Karpas-422 (cell line): ENCODE measurements around the gene INPP5F. TPM values are rescaled to one million over a fixed set of nuclear protein-coding genes. Genes with fewer than 3 reads are reported as not detected.

Source experiments
- DNase-seq: peaks from one replicate; pipeline ENCODE4 v3.0.0-alpha.2; 2015
- H2AFZ ChIP-seq: fragments of 200-600 bp; sonication (generic); 2 replicates; pipeline ENCODE4 v1.6.1; 2014; ENCODE audit warnings: antibody characterized with exemption, low read length, mixed read lengths
- H3K27ac ChIP-seq: fragments of 200-600 bp; sonication (generic); 2 replicates; pipeline ENCODE4 v1.5.1; 2014; ENCODE audit warnings: mild to moderate bottlenecking, low read length, moderate library complexity
- H3K27me3 ChIP-seq: fragments of 200-600 bp; sonication (generic); 2 replicates; pipeline ENCODE4 v1.6.1; 2014; ENCODE audit warnings: low read length, mixed read lengths
- H3K36me3 ChIP-seq: fragments of 200-600 bp; sonication (generic); 2 replicates; pipeline ENCODE4 v1.6.1; 2014; ENCODE audit warnings: low read length, mixed read lengths; ENCODE audit not compliant: insufficient read depth
- H3K4me1 ChIP-seq: fragments of 200-600 bp; sonication (generic); 2 replicates; pipeline ENCODE4 v1.6.1; 2014; ENCODE audit warnings: mild to moderate bottlenecking, low read length, mixed read lengths
- H3K4me2 ChIP-seq: fragments of 200-600 bp; sonication (generic); 2 replicates; pipeline ENCODE4 v1.6.1; 2014; ENCODE audit warnings: low read length, low read depth, mild to moderate bottlenecking; ENCODE audit not compliant: poor library complexity, severe bottlenecking
- H3K4me3 ChIP-seq: fragments of 200-600 bp; sonication (generic); 2 replicates; pipeline ENCODE4 v1.5.1; 2014; ENCODE audit warnings: mild to moderate bottlenecking, antibody characterized with exemption, low read length, mixed read lengths
- H3K79me2 ChIP-seq: fragments of 200-600 bp; sonication (generic); 2 replicates; pipeline ENCODE4 v1.6.1; 2014; ENCODE audit warnings: mild to moderate bottlenecking, low read length, mixed read lengths
- H3K9ac ChIP-seq: fragments of 200-600 bp; sonication (generic); 2 replicates; pipeline ENCODE4 v1.6.0; 2014; ENCODE audit warnings: low read length
- H3K9me2 ChIP-seq: fragments of 200-600 bp; sonication (generic), shearing (Covaris generic); replicated peaks from 2 replicates; pipeline ENCODE4 v1.6.0; 2014; ENCODE audit warnings: mild to moderate bottlenecking, low read length, moderate library complexity; ENCODE audit not compliant: insufficient read depth
- H3K9me3 ChIP-seq: fragments of 300-700, 200-600 bp; sonication (generic); 2 replicates; pipeline ENCODE4 v1.6.1; 2014; ENCODE audit warnings: low read length, mixed read lengths
- H4K20me1 ChIP-seq: fragments of 200-600 bp; sonication (generic); 2 replicates; pipeline ENCODE4 v1.6.1; 2014; ENCODE audit warnings: mild to moderate bottlenecking, antibody characterized with exemption, low read length, low read depth; ENCODE audit not compliant: insufficient read depth
- total RNA-seq: library from RNA; depleted of rRNA; stranded (reverse); fragments of >200 nt; shearing (Covaris generic); gene quantifications from 2 replicates; pipeline ENCODE4 v1.2.3, GENCODE V29; 2014; ENCODE audit warnings: low replicate concordance

Gene INPP5F
- total RNA-seq, 1 experiment from 2014 or later, result 5.6 TPM

GRCh38 chr10:119713744-119714483, 11.9 kb upstream of the INPP5F start:
- Histone ChIP-seq H2AFZ (no peak overlapping the region), H3K9ac (no peak overlapping the region), H3K9me3 (no peaks in the 10 kb centered on the region), H3K4me2 (no peak overlapping the region), H3K4me1 (no peaks in the 10 kb centered on the region), H3K4me3 (no peak overlapping the region), H3K79me2 (no peaks in the 10 kb centered on the region), H3K27me3 (no peaks in the 10 kb centered on the region), H4K20me1 (no peaks in the 10 kb centered on the region), H3K36me3 (no peaks in the 10 kb centered on the region), H3K27ac (no peak overlapping the region), H3K9me2 (no peaks in the 10 kb centered on the region)
- DNase-seq, result no peak

DNA sequence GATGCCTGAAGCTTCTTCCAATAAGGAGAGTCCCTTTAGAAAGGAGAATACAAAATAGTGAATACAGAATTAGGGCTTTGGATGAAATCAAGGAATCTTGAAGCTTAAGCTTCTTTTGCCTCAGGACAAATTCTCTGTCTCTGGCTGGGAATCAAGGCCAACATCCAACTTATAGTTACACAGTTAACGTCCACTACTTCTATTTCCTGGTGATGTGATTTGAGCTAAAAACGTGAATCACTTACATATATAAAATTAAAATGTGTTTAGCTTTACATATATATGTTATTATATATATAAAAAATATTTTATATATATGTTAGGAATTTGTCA, 11.4 kb upstream of the INPP5F start:
- no peak overlapping the region for H3K4me3 ChIP-seq
- DNase-seq, result no peak
- H3K9me2 ChIP-seq, result no peaks in the 10 kb centered on the region
- no peaks in the 10 kb centered on the region for H3K4me1 ChIP-seq
- no peak overlapping the region for H3K9ac ChIP-seq
- no peaks in the 10 kb centered on the region for H3K27me3 ChIP-seq
- H3K9me3 ChIP-seq, result no peaks in the 10 kb centered on the region
- no peaks in the 10 kb centered on the region for H3K36me3 ChIP-seq
- H3K4me2 ChIP-seq, result no peak overlapping the region
- no peaks in the 10 kb centered on the region for H4K20me1 ChIP-seq
- H3K27ac ChIP-seq, result no peak overlapping the region
- H3K79me2 ChIP-seq, result no peaks in the 10 kb centered on the region
- H2AFZ ChIP-seq, result no peak overlapping the region

DNA sequence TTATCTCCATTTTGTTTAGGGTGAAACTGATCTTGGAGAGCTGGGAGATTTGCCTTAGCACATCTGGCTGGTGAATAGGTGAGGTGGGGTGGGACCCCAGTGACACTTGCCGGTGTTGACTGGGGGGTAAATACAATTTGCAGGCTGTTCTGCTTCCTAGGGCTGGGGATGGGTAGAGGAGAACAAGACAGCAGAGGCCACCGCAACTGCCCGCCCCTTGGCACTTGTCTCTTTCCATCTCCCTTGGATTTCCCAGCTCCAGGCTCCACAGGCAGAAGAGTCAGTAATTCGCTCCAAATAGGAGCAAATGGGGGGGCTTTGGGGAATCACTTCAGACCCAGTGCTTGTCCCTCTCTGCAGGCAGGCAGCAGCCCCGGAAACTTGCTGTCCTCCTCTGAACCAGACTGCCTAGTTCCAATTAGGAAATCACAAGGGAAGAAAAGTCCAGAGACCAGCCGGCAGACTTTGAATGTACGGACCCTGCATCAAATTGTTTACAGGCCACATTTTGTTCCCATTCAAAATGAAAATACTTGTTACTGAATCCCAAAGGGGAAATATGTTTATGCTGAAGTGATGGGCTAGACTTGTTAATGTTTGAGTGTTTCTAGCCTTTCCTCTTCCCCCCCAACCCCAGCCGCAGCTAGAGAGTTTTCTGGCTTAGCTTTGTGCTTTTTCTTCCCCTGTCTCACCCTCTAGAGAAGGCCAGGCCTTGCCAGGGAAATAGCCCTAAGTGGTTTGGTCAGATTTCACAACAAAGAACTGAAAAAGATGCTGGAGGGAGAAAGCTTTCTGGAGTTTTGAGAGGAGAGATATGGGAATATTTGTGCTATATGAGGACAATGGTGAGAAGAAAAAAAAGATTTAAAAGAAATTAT, 10.0 kb upstream of the INPP5F start:
- Histone ChIP-seq H3K4me3 (no peak overlapping the region), H2AFZ (no peak overlapping the region), H3K9me2 (no peaks in the 10 kb centered on the region), H3K4me1 (no peaks in the 10 kb centered on the region), H3K79me2 (no peaks in the 10 kb centered on the region), H3K36me3 (no peaks in the 10 kb centered on the region), H3K9me3 (no peaks in the 10 kb centered on the region), H4K20me1 (no peaks in the 10 kb centered on the region), H3K27ac (no peak overlapping the region), H3K9ac (no peak overlapping the region), H3K27me3 (no peaks in the 10 kb centered on the region), H3K4me2 (no peak overlapping the region)
- DNase-seq, result no peak

DNA sequence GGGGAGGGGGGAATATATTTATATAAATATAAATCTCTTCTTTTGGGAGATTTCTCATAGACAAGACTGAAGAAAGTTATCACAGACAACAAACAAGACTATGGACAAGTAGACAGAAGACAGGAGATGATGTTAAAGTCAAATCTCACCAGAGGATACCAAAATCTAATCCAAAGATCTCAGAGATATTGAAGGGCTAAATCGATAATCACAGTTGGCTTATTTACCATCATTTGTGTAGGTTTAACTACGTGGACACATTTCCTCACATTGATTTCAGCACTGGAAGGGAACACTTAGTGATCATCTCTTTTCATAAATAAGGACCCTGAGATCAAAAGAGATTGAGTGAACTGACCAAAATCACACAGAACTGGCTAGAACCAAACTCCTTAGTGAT, 2.7 kb upstream of the INPP5F start:
- Histone ChIP-seq H3K9me3 (no peaks in the 10 kb centered on the region), H3K4me1 (peaks cover 25% of the 10 kb centered on the region), H3K27me3 (no peaks in the 10 kb centered on the region), H3K4me3 (no peak overlapping the region), H3K9me2 (no peaks in the 10 kb centered on the region), H2AFZ (no peak overlapping the region), H3K4me2 (no peak overlapping the region), H3K9ac (no peak overlapping the region), H3K27ac (no peak overlapping the region), H3K79me2 (no peaks in the 10 kb centered on the region), H4K20me1 (no peaks in the 10 kb centered on the region), H3K36me3 (no peaks in the 10 kb centered on the region)
- no peak for DNase-seq

GRCh38 chr10:119723624-119724023, 2.2 kb upstream of the INPP5F start:
- no peak for DNase-seq
- Histone ChIP-seq H3K9me3 (no peaks in the 10 kb centered on the region), H4K20me1 (no peaks in the 10 kb centered on the region), H3K27me3 (no peaks in the 10 kb centered on the region), H3K4me1 (peaks cover 25% of the 10 kb centered on the region), H3K36me3 (no peaks in the 10 kb centered on the region), H3K4me3 (no peak overlapping the region), H3K79me2 (no peaks in the 10 kb centered on the region), H2AFZ (no peak overlapping the region), H3K9ac (no peak overlapping the region), H3K9me2 (no peaks in the 10 kb centered on the region), H3K27ac (no peak overlapping the region), H3K4me2 (no peak overlapping the region)

DNA sequence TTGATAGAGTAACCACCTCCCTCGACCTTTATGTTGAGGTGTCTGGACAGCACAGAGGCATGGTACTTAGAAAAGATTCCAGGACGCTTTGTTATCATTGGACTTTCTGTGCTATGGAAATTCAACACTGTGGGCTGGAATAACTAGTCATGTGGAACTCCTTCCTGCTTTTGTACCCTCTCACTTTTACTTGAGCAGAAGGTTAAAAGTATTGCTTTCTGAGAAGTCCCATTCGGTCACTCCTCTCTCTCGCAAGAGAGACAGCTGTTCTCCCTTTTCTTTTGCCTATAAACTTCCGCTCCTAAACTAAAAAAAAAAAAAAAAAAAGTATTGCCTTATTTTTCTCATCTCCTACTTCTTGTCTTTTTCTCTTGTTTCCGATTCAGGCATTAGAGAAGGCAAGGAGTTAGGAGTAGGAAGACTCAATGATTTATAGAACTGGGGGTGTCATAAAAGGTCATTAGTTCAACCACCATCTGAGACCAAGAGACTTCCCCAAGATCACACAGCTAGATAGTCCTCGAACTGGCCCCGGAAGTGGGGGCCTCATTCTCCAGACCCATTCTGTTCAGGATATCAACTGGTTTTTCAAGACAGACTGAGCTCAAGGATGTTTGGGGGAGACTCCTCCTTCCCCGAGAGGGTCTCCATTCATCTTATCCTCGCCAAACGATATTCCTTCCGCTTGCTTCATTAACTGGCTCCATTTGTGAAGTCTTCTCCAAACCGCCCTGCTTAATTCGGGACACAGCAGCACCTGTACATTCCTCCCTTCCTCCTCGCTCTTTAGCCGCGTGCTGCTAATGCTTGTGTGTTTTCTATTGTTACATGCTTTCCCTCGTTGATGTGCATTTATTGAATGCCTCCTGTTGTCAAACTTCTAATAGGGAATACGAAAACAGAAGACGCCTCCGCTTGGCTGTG, 995 bp upstream of the INPP5F start:
- peak; percentile 72 for DNase-seq
- H3K79me2 ChIP-seq, result no peaks in the 10 kb centered on the region
- peak overlapping the region; percentile 82 for H3K4me3 ChIP-seq
- H3K4me2 ChIP-seq, result peak overlapping the region; percentile 97
- no peaks in the 10 kb centered on the region for H3K27me3 ChIP-seq
- no peaks in the 10 kb centered on the region for H3K36me3 ChIP-seq
- no peaks in the 10 kb centered on the region for H3K9me3 ChIP-seq
- H4K20me1 ChIP-seq, result no peaks in the 10 kb centered on the region
- no peaks in the 10 kb centered on the region for H3K9me2 ChIP-seq
- peaks cover 25% of the 10 kb centered on the region for H3K4me1 ChIP-seq
- H2AFZ ChIP-seq, result peak overlapping the region; percentile 73
- peak overlapping the region; percentile 86 for H3K9ac ChIP-seq
- 0 out of 2 replicates have a peak overlapping the region, but pooled peaks have one; percentile 35 for H3K27ac ChIP-seq

GRCh38 chr10:119725517-119725827, 378 bp upstream of the INPP5F start:
- Histone ChIP-seq H3K79me2 (no peaks in the 10 kb centered on the region), H3K4me1 (peaks cover 25% of the 10 kb centered on the region), H3K4me2 (peak overlapping the region; percentile 97), H4K20me1 (no peaks in the 10 kb centered on the region), H3K9me3 (no peaks in the 10 kb centered on the region), H3K36me3 (no peaks in the 10 kb centered on the region), H3K27ac (0 out of 2 replicates have a peak overlapping the region, but pooled peaks have one; percentile 35), H3K4me3 (peak overlapping the region; percentile 82), H3K9ac (peak overlapping the region; percentile 86), H2AFZ (peak overlapping the region; percentile 73), H3K9me2 (no peaks in the 10 kb centered on the region), H3K27me3 (no peaks in the 10 kb centered on the region)
- DNase-seq, result no peak
